Endothelial cell of umbilical vein (primary cell): ENCODE measurements around the gene ST8SIA1. TPM values are rescaled to one million over a fixed set of nuclear protein-coding genes. Genes with fewer than 3 reads are reported as not detected.

Source experiments
- BruUV-seq: library from RNA; stranded (reverse); fragments of 400-500 nt; replicated peaks from 2 replicates; lab custom pipeline; 2021; lab: Mats Ljungman, UMichigan
- CTCF ChIA-PET: fragments of 300-600, 350-600 bp; sonication (Branson Sonifier 250); formaldehyde crosslinking; loops from one replicate; lab custom pipeline; 2021; ENCODE audit warnings: antibody characterized with exemption, inconsistent platforms; lab: Charles Lee
- POLR2A ChIA-PET: fragments of 300-600, 350-600 bp; sonication (Branson Sonifier 250); formaldehyde crosslinking; loops from one replicate; lab custom pipeline; 2021; ENCODE audit warnings: antibody characterized with exemption, inconsistent platforms; lab: Charles Lee
- DNase-seq: peaks from one replicate; pipeline ENCODE4 v3.0.0-alpha.2; 2011; ENCODE audit warnings: low read depth, low spot score
- FAIRE-seq: peaks from 2 replicates; lab custom pipeline; 2011; peaks lifted over from hg19 to GRCh38; lab: Jason Lieb, UNC
- H2AFZ ChIP-seq: 2 replicates; pipeline ENCODE4 v1.6.0; 2012; ENCODE audit warnings: low read depth, low read length, control low read depth, inconsistent platforms
- H3K27ac ChIP-seq: 2 replicates; pipeline ENCODE4 v1.5.1; 2011; ENCODE audit warnings: low read depth, mild to moderate bottlenecking, control low read depth, low read length, moderate library complexity; ENCODE audit not compliant: insufficient read depth
- H3K27me3 ChIP-seq, 2 experiments: 2 replicates each; pipeline versions ENCODE4 v1.6.0 to v1.6.1; 2011; ENCODE audit warnings: low read length in 2 of 2, mixed read lengths in 1 of 2; ENCODE audit not compliant: control insufficient read depth in 2 of 2, insufficient read depth in 2 of 2
- H3K36me3 ChIP-seq, 2 experiments: 2 replicates in 1 of 2; 3 replicates in 1 of 2; pipeline ENCODE4 v1.5.1; 2011; ENCODE audit warnings: low read length in 2 of 2, mild to moderate bottlenecking in 1 of 2, moderate library complexity in 1 of 2; ENCODE audit not compliant: control insufficient read depth in 2 of 2, insufficient read depth in 2 of 2; ENCODE audit errors: extremely low read depth in 1 of 2
- H3K4me1 ChIP-seq: 3 replicates; pipeline ENCODE4 v1.5.1; 2011; ENCODE audit warnings: mild to moderate bottlenecking, low read length; ENCODE audit not compliant: control insufficient read depth, insufficient read depth; ENCODE audit errors: extremely low read depth
- H3K4me2 ChIP-seq: 2 replicates; pipeline ENCODE4 v1.6.1; 2011; ENCODE audit warnings: low read length, control low read depth, mixed read lengths; ENCODE audit not compliant: insufficient read depth
- H3K4me3 ChIP-seq, 3 experiments: fragments of 200-600 bp in 1 of 3; sonication (generic), shearing (Covaris generic) in 1 of 3; replicated peaks in 1 of 3; 2 replicates each; pipeline ENCODE4 v1.5.1; 2011 to 2016; ENCODE audit warnings: control low read depth in 3 of 3, low read length in 3 of 3, mild to moderate bottlenecking in 2 of 3, inconsistent platforms in 1 of 3, low read depth in 1 of 3, moderate library complexity in 1 of 3; ENCODE audit not compliant: insufficient read depth in 1 of 3
- H3K79me2 ChIP-seq: 2 replicates; pipeline ENCODE4 v1.6.0; 2012; ENCODE audit warnings: low read length, inconsistent platforms; ENCODE audit not compliant: control insufficient read depth, insufficient read depth
- H3K9ac ChIP-seq: replicated peaks from 2 replicates; pipeline ENCODE3; 2011; ENCODE audit warnings: low read length, control low read depth; ENCODE audit not compliant: insufficient read depth; ENCODE audit errors: extremely low read depth
- H3K9me1 ChIP-seq: replicated peaks from 3 replicates; pipeline ENCODE4 v1.6.0; 2011; ENCODE audit warnings: mild to moderate bottlenecking, low read length; ENCODE audit not compliant: control insufficient read depth, insufficient read depth; ENCODE audit errors: extremely low read depth
- H3K9me3 ChIP-seq: replicated peaks from 2 replicates; pipeline ENCODE4 v1.5.1; 2012; ENCODE audit warnings: low read length, inconsistent platforms; ENCODE audit not compliant: control insufficient read depth, insufficient read depth
- H4K20me1 ChIP-seq: replicated peaks from 2 replicates; pipeline ENCODE3; 2011; ENCODE audit warnings: mild to moderate bottlenecking, low read length; ENCODE audit not compliant: control insufficient read depth, insufficient read depth; ENCODE audit errors: extremely low read depth
- CTCF ChIP-seq, 2 donors: IDR thresholded peaks; 1 replicate in 1 of 2; 2 replicates in 1 of 2; pipeline ENCODE4 v1.5.1; 2011; ENCODE audit warnings: low read length in 2 of 2, mild to moderate bottlenecking in 2 of 2, moderate library complexity in 2 of 2, control low read depth in 1 of 2, inconsistent platforms in 1 of 2, low read depth in 1 of 2; ENCODE audit not compliant: insufficient read depth in 1 of 2; ENCODE audit errors: extremely low read depth in 1 of 2
- EZH2 ChIP-seq: IDR thresholded peaks from 2 replicates; pipeline ENCODE4 v1.6.1; 2012; ENCODE audit warnings: borderline replicate concordance, low read depth, mild to moderate bottlenecking, moderate library complexity, low read length, inconsistent platforms; ENCODE audit not compliant: severe bottlenecking
- FOS ChIP-seq: IDR thresholded peaks from 2 replicates; pipeline ENCODE4 v1.6.1; 2011; ENCODE audit warnings: mild to moderate bottlenecking, low read length, moderate library complexity, borderline replicate concordance; ENCODE audit not compliant: insufficient read depth
- GATA2 ChIP-seq: IDR thresholded peaks from 2 replicates; pipeline ENCODE4 v1.7.0; 2011; ENCODE audit warnings: low read depth, mild to moderate bottlenecking, moderate library complexity, mixed read lengths, low read length; ENCODE audit not compliant: insufficient read length, insufficient read depth
- JUN ChIP-seq: IDR thresholded peaks from 2 replicates; pipeline ENCODE4 v1.6.1; 2011; ENCODE audit warnings: borderline replicate concordance, low read depth; ENCODE audit not compliant: insufficient read length, insufficient read depth
- MAX ChIP-seq: IDR thresholded peaks from 2 replicates; pipeline ENCODE4 v1.6.1; 2011; ENCODE audit not compliant: insufficient read depth, insufficient read length
- MYC ChIP-seq: IDR thresholded peaks from one replicate; pipeline ENCODE4 v1.6.1; 2011; ENCODE audit warnings: mild to moderate bottlenecking, low read depth, low read length
- POLR2A ChIP-seq: IDR thresholded peaks from 2 replicates; pipeline ENCODE4 v1.6.1; 2012; ENCODE audit warnings: low read depth, mild to moderate bottlenecking, control low read depth, low read length
- POLR2AphosphoS5 ChIP-seq: IDR thresholded peaks from 2 replicates; pipeline ENCODE4 v1.6.1; 2012; ENCODE audit warnings: low read depth, mild to moderate bottlenecking, control low read depth, low read length, moderate library complexity; ENCODE audit not compliant: insufficient read depth
- dilution Hi-C: fragments of 300-500 bp; cut with MboI; formaldehyde crosslinking; loops from one replicate; pipeline ENCODE4 v1.15.0; 2019; ENCODE audit warnings: low sequenced_read_pairs; ENCODE audit not compliant: extremely low pct_ligation_motif_present
- intact Hi-C: fragments of 100-400 bp; cut with micrococcal nuclease; formaldehyde crosslinking; loops from one replicate; pipeline ENCODE4 v1.10.0; 2022
- polyA plus RNA-seq, 4 experiments: library from polyadenylated mRNA; depleted of rRNA in 3 of 4; stranded (reverse) in 3 of 4; unstranded in 1 of 4; fragments of >200 nt; gene quantifications; 2 replicates each; pipeline versions ENCODE4 v1.2.1 to v1.2.3, GENCODE V29; 2011 to 2012; ENCODE audit warnings: missing spikeins in 1 of 4
- total RNA-seq: library from RNA; stranded (reverse); gene quantifications from 2 replicates; pipeline ENCODE4 v1.2.3, GENCODE V29; 2021

Gene ST8SIA1
- total and polyA plus RNA-seq, 2 donors (not counting 3 experiments of a cell fraction or from before 2014, with no cell fraction given) = not detected

GRCh38 chr12:22299294-22299912 lies 35.1 kb downstream of the ST8SIA1 start:
- Histone ChIP-seq H3K27ac (no peak overlapping the region), H4K20me1 (no peaks in the 10 kb centered on the region), H3K79me2 (no peaks in the 10 kb centered on the region), H3K36me3 (no peaks in the 10 kb centered on the region), H2AFZ (no peak overlapping the region), H3K9ac (no peak overlapping the region), H3K4me1 (no peaks in the 10 kb centered on the region), H3K27me3 (peaks cover 0 to 2% of the 10 kb centered on the region in 2 experiments), H3K9me1 (no peaks in the 10 kb centered on the region), H3K4me2 (no peak overlapping the region), H3K4me3 (no peak overlapping the region), H3K9me3 (no peaks in the 10 kb centered on the region)
- no peak for DNase-seq
- intact Hi-C loops (no loop called here), dilution Hi-C loops (no loop called here)
- TF ChIP-seq MYC = no peak
- TF ChIP-seq EZH2 = no peak
- TF ChIP-seq FOS = no peak
- TF ChIP-seq POLR2A = no peak
- no peak for TF ChIP-seq GATA2
- TF ChIP-seq CTCF (IDR thresholded peaks at IDR 0.05; ENCODE audit: extremely low read depth in 1 of 2, insufficient read depth in 1 of 2, low read depth in 1 of 2, low read length in 2 of 2) = no peak
- no peak for TF ChIP-seq POLR2AphosphoS5
- TF ChIP-seq JUN = no peak
- no peak for TF ChIP-seq MAX
- POLR2A ChIA-PET = no interaction called here
- no TSS peak for BruUV-seq
- CTCF ChIA-PET = no interaction called here
- FAIRE-seq = no peak
